UCSD-AML1 (cell line): ENCODE measurements around the gene ADIPOR2.

Source experiments
- DNase-seq: peaks from one replicate; lab custom pipeline; 2025; ENCODE audit not compliant: unreplicated experiment; lab: John Stamatoyannopoulos, UW

Gene ADIPOR2

DNA sequence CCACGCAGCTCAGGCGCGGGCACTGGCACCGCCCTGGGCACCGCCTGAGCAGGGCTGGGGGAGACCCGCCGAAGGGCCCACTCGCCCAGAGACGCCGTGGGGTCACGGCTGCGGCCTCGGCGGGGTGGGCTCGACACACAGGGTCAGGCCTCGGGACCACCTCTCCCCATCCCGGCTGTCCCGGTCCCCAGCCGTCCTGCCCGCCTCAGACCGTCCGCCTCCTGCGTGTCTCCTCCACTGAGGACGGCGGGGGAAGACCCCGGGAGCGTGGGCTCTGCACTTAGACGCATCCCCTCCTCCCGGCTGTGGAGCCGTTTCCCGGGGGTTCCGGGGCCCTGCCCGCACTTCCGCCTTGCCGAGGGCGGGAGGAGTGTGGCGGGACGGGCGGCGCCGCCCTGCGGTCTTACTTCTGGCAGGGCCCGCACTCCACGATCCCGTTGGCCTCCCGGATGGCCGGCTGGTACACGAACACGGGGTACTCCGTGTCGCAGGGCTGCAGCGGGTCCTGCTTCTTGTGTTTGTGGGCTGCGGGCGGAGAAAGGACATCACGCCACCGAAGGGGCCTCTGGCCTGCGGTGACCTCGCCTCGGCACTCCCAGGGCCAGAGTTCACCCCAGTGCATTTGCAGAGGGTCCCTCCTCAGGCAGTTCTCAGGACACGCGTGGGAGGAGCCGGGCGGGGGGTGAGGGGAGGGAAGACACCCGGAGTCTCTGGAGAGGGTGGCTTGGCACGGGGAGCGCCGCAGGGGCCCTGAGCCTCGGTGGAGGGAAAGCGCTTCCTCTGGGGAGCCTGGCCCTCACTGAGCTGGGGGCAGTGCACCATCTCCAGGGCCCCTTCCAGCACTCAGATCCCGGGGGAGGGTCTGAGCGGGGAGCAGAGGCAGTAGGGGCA lies 106.4 kb downstream of the ADIPOR2 start:
- peak; percentile 73 for DNase-seq

DNA sequence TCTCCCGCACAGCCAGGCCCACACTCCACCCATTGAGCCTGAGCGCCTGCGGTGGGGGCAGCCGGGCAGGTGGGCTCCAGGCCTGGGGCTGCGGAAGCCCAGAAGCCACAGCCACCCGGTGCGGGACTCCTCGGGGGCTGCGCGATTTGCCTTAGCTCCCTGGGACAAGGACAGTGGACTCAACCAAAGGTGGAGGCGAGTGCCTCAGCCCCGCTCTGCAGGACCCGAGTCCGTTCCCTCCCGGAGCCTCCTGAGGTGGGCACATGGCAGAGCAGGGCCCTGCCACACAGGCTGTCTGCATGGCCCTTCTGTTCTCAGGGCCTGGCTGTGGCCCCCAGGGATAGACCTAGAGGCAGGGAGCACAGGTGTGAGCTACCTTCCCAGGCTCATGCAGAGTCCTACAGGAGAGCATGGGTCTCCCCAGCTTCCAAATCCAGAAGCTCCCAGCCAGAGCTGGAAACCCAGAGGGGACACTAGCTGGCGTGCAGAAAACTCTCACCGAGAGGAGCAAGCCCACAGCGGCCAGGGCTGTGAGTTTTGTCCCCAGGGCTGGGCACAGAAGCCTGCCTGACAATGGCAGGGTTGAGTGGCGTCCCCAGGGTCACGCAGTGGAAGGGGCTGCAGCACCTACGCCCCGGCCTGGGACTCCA lies 107.2 kb downstream of the ADIPOR2 start:
- DNase-seq: no peak

DNA sequence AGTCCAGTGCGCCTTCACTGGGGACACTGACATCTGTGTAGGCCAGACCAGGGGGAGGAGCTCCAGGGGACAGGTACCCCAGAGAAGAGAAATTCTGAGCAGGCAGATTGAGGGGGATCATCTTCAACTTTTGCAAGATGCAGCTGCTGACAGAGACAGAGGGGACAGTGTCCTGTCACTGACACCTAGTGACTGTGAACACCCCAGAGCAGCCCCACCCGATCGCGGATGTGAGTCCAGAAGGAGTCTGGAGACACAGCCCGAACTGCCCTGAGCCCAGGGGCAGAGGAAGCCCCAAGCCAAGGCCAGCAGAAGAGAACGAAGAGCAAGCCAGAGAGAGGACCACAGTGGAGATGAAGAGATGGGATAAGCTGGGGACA lies 107.8 kb downstream of the ADIPOR2 start:
- no peak for DNase-seq

DNA sequence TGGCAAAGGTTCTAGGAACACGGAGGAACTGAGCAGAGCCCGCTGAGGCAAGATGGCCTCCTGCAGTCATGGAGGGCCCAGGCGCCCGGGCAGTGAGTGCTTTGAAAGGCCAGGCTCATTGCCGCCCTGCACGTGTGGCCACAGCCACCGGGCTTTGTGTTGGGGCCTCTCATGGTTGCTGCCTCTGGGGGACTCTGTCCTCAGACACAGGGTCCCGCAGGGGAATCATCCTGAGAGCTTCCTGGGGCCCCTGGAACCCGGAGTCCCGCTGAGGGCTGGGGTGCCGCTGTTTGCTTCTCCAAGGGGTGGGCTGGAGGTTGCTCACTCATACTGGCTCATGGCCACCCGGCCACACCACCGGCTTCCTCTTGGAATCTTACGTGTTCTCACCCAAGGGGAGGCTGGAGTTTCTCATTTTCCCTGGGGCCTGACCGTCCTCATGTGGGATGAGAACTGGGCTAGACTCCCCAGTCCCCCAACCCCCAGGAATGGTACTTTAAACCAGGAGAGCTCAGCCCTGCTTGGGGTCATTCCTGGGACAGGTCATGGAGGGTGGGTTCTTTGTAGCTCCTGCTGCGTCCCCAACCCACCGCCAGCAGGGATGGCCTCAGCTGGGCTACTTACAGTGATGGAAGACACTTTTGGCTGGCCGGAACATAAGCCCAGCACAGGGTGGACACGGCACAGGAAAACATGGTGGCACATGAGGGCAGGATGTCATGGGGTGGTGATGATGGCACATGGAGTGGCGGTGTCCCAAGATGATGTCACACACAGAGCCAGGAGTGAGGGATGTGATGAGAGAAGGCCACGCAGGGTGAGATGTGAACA lies 108.4 kb downstream of the ADIPOR2 start:
- DNase-seq: no peak

DNA sequence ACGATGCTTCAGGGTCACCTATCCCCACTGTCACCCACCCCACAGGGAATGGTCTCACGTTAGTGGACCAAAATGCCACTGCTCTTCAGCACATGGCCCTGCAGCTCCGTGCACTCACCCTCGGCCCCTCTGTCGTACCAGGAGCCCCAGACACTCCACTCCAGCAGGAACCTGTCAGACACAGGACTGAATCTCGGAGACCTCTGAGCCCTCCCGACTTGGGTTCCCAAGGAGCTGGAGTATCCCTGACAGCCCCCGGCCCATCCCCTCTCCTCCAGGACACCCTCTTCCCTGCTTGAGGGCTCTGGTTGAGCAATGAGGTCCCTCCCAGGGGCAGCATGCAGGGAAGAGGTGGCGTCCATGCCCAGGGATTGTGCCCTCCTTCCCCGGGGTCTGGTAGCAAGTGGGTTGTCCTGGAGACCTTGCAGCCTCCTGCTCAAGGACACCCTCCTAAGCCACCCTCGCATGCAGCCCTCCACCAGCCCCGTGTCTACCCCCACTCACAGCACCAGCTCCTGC lies 109.1 kb downstream of the ADIPOR2 start:
- DNase-seq: no peak

DNA sequence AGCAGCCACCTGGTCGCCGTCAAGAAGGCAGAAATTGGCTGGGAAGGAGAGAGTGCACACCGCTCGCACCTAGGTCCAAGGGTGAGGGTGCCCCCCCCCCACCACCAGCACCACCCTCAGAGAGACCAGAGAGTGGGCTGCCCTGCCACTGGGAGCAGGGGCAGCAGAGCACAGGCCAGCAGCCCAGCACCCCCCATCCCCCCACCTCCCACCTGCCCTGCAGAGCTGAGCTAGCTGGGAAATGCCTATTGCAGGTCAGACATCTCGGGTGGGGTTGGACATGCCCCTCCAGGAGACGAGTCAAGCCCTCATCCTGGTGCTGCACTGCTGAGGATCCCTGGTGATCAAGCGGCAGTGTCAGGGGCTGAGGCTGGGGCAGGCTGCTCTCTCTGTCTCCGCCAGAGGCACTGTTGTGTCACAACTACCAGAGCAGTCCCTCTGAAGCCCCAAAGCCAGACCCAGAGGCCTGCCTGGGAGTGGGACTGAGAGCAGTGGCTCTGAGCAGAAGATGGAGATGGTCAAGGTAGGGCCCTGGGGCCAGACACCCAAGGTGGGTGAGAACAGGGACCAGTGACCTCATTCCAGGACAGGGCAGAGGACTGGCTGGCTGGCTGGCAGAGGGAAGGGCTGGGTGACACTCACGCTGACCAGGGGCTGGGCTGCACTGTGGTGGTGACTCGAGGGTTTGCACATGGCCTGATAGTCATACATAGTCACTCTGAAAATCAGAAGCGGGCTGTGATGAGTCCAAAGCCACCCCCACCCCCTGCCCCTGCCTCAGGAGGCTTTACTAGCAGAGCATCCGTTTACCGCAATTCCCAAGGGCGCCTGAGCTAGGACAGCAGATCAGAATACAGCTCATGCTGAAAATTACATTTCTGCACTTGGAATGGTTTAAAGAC lies 109.8 kb downstream of the ADIPOR2 start:
- peak; percentile 40 for DNase-seq

GRCh38 chr12:1801303-1801975 lies 110.6 kb downstream of the ADIPOR2 start:
- DNase-seq: no peak

DNA sequence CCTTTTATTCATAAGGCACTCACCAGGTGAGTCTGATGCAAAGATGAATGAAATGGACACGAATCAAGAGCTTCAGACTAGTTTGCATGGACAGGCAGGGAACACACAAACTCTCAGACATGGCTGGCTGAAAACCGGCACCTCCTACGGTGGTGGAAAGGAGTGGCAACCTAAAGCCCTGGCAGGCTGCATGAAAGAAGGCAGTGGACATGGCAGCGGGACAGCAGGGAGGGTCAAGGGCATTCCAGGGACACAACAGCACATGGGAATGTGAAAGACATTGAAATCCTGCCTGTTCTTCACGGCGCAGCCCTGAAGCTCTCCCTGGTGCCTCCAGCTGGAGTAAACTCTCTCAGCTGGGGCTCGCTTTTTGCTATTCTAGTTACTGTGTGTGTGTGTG lies 112.9 kb downstream of the ADIPOR2 start:
- no peak for DNase-seq

GRCh38 chr12:1804545-1805332 lies 113.9 kb downstream of the ADIPOR2 start:
- peak; percentile 85 for DNase-seq

GRCh38 chr12:1805441-1806081 lies 114.7 kb downstream of the ADIPOR2 start:
- DNase-seq: no peak

GRCh38 chr12:1806301-1807086 lies 115.6 kb downstream of the ADIPOR2 start:
- no peak for DNase-seq

DNA sequence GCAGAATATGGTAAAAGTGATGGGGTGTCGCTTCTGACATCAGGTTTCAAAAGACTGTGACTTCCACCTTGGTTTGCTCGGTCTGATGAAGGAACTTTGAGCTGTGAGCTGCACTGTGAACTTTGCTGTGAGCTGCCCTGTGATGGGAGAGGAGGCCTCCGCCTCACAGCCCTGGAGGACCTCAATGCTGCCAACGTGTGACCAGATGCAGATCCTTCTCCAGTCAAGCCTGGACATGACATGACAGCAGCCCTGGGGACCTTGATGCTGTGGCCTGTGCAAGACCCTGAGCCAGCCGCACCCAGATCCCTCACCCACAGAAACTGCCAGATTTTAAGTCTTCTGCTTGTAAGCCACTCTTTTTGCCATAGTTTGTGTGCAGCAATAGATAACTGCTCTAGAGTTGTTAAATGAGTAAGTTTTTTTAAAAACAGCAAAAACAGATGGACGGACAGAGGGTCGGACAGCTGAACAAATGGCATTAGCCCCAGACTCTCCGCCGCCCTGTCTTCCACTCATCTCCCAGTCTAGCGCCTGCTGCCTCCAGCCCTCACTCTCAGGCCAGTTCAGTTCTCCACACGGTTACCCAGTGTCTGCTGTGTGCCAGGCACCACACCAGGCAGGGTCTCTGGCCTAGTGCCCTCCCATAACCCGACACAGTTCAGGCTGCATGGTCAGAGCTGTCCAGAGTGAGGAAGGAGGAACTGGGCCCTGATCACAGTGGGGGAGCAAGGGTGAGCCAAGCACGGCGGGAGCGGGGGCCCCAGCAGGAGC lies 116.4 kb downstream of the ADIPOR2 start:
- DNase-seq: no peak

GRCh38 chr12:1808036-1808797 lies 117.3 kb downstream of the ADIPOR2 start:
- no peak for DNase-seq

DNA sequence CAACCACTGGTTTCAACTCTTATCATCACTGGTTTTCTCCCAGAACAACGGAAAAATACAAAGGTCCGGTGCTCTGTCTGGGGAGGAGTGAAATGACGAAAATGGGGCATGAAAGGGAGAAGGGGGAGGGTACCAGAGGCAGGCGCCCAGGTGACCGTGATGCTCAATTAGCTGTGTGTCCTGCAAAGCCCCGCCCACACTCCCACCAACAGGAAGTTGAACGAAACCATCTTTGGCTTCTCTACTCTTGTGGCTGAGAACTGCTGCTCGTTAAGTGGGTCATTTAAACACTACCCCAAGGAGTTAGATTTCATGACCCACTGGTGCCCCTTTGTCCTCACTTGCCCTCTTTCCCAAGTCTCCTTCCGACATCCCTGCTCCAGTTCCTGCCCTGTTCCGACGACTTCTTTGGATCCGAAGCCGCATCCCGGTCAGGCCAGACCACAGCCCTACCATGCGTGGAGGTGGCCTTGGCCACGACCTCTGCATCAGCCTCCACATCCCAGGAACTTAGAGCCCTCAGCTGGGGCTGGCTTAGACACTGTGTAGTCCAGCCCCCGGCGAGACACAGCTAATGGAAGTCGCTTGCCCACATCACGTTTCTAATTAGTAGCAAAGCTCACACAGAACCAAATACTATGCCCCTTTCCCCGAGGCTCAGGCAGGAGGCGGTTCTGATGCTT lies 118.1 kb downstream of the ADIPOR2 start:
- no peak for DNase-seq

GRCh38 chr12:1809591-1810190 lies 118.8 kb downstream of the ADIPOR2 start:
- DNase-seq: no peak
